Central memory CD8-positive, alpha-beta T cell (primary cell): ENCODE data around the gene OPCML.

Experiments used
- ATAC-seq: fragments of 150-1000 bp; cut with Tn5 transposase; replicated peaks from 2 replicates; pipeline ENCODE4 v1.10.0; 2022; ENCODE audit warnings: mild to moderate bottlenecking, moderate FRiP score, moderate number of reproducible peaks; ENCODE audit not compliant: poor library complexity, severe bottlenecking; ENCODE audit errors: extremely low read depth
- DNase-seq, 2 donors: peaks; one replicate each; pipeline ENCODE4 v3.0.0; 2021; ENCODE audit warnings: low spot score in 2 of 2
- H3K27ac Mint-ChIP-seq: one replicate; pipeline ENCODE4 v1.8.0; 2022; ENCODE audit warnings: low read depth, mild to moderate bottlenecking, moderate library complexity, mixed read lengths
- H3K27me3 Mint-ChIP-seq: one replicate; pipeline ENCODE4 v1.8.0; 2022; ENCODE audit warnings: mixed read lengths
- H3K36me3 Mint-ChIP-seq: one replicate; pipeline ENCODE4 v1.8.0; 2022; ENCODE audit warnings: mild to moderate bottlenecking, moderate library complexity, mixed read lengths; ENCODE audit not compliant: insufficient read depth
- H3K4me1 Mint-ChIP-seq: one replicate; pipeline ENCODE4 v1.8.0; 2022; ENCODE audit warnings: mixed read lengths
- H3K4me3 Mint-ChIP-seq: one replicate; pipeline ENCODE4 v1.8.0; 2022; ENCODE audit warnings: mild to moderate bottlenecking, moderate library complexity, mixed read lengths
- H3K9me3 Mint-ChIP-seq: one replicate; pipeline ENCODE4 v1.8.0; 2022; ENCODE audit warnings: mixed read lengths

OPCML gene

GRCh38 chr11:132681971-132682370, 850.3 kb downstream of the OPCML start:
- Mint-ChIP-seq H3K27ac (no peak overlapping the region), H3K36me3 (peaks cover 2% of the 10 kb centered on the region), H3K4me1 (no peaks in the 10 kb centered on the region), H3K27me3 (no peaks in the 10 kb centered on the region), H3K4me3 (no peak overlapping the region), H3K9me3 (peaks cover 6% of the 10 kb centered on the region)
- DNase-seq (no peak), ATAC-seq (no peak)

GRCh38 chr11:132680584-132680983, 851.7 kb downstream of the OPCML start:
- Mint-ChIP-seq H3K4me3 (no peak overlapping the region), H3K4me1 (no peaks in the 10 kb centered on the region), H3K36me3 (no peaks in the 10 kb centered on the region), H3K27ac (no peak overlapping the region), H3K27me3 (no peaks in the 10 kb centered on the region), H3K9me3 (peaks cover 6% of the 10 kb centered on the region)
- ATAC-seq = no peak
- DNase-seq = no peak

GRCh38 chr11:132674151-132674550, 858.1 kb downstream of the OPCML start:
- no peaks in the 10 kb centered on the region for H3K27me3 Mint-ChIP-seq
- no peak for DNase-seq
- no peak overlapping the region for H3K4me3 Mint-ChIP-seq
- no peaks in the 10 kb centered on the region for H3K4me1 Mint-ChIP-seq
- ATAC-seq = no peak
- H3K27ac Mint-ChIP-seq = no peak overlapping the region
- H3K9me3 Mint-ChIP-seq = peaks cover 6% of the 10 kb centered on the region
- no peaks in the 10 kb centered on the region for H3K36me3 Mint-ChIP-seq

GRCh38 chr11:132671851-132672370, 860.4 kb downstream of the OPCML start:
- H3K4me1 Mint-ChIP-seq = no peaks in the 10 kb centered on the region
- H3K36me3 Mint-ChIP-seq = no peaks in the 10 kb centered on the region
- H3K27me3 Mint-ChIP-seq = no peaks in the 10 kb centered on the region
- no peak overlapping the region for H3K4me3 Mint-ChIP-seq
- no peak overlapping the region for H3K27ac Mint-ChIP-seq
- DNase-seq (no peak), ATAC-seq (no peak)
- H3K9me3 Mint-ChIP-seq = peaks cover 6% of the 10 kb centered on the region

GRCh38 chr11:132670921-132671675, 861.2 kb downstream of the OPCML start:
- Mint-ChIP-seq H3K4me1 (no peaks in the 10 kb centered on the region), H3K27ac (no peak overlapping the region), H3K9me3 (peaks cover 8% of the 10 kb centered on the region), H3K27me3 (no peaks in the 10 kb centered on the region), H3K4me3 (no peak overlapping the region), H3K36me3 (no peaks in the 10 kb centered on the region)
- DNase-seq (no peak), ATAC-seq (no peak)

- Mint-ChIP-seq H3K27me3 (no peaks in the 10 kb centered on the region), H3K36me3 (no peaks in the 10 kb centered on the region), H3K9me3 (peaks cover 12% of the 10 kb centered on the region), H3K4me3 (no peak overlapping the region), H3K27ac (no peak overlapping the region), H3K4me1 (no peaks in the 10 kb centered on the region)
- DNase-seq = no peak
- no peak for ATAC-seq
These were observed 862.4 kb downstream of the OPCML start for GRCh38 chr11:132669949-132670348.

- ATAC-seq (no peak), DNase-seq (no peak)
- Mint-ChIP-seq H3K27me3 (no peaks in the 10 kb centered on the region), H3K4me1 (no peaks in the 10 kb centered on the region), H3K36me3 (no peaks in the 10 kb centered on the region), H3K27ac (no peak overlapping the region), H3K9me3 (peaks cover 17% of the 10 kb centered on the region), H3K4me3 (no peak overlapping the region)
These were observed 867.1 kb downstream of the OPCML start for GRCh38 chr11:132665205-132665604.

- no peak for DNase-seq
- Mint-ChIP-seq H3K27ac (no peak overlapping the region), H3K27me3 (no peaks in the 10 kb centered on the region), H3K4me3 (no peak overlapping the region), H3K9me3 (no peaks in the 10 kb centered on the region), H3K36me3 (no peaks in the 10 kb centered on the region), H3K4me1 (no peaks in the 10 kb centered on the region)
- ATAC-seq = no peak
These were observed 873.6 kb downstream of the OPCML start for GRCh38 chr11:132658696-132659095.

- Mint-ChIP-seq H3K4me1 (no peaks in the 10 kb centered on the region), H3K27me3 (no peaks in the 10 kb centered on the region), H3K4me3 (no peak overlapping the region), H3K9me3 (no peaks in the 10 kb centered on the region), H3K27ac (no peak overlapping the region), H3K36me3 (no peaks in the 10 kb centered on the region)
- no peak for ATAC-seq
- no peak for DNase-seq
These were observed 874.3 kb downstream of the OPCML start for GRCh38 chr11:132658004-132658403.

- H3K27me3 Mint-ChIP-seq = no peaks in the 10 kb centered on the region
- H3K27ac Mint-ChIP-seq = no peak overlapping the region
- no peaks in the 10 kb centered on the region for H3K4me1 Mint-ChIP-seq
- ATAC-seq (no peak), DNase-seq (no peak)
- H3K9me3 Mint-ChIP-seq = no peaks in the 10 kb centered on the region
- H3K36me3 Mint-ChIP-seq = peaks cover 2% of the 10 kb centered on the region
- no peak overlapping the region for H3K4me3 Mint-ChIP-seq
These were observed 877.0 kb downstream of the OPCML start for GRCh38 chr11:132655187-132655855.

- no peak overlapping the region for H3K27ac Mint-ChIP-seq
These were observed 879.1 kb downstream of the OPCML start for GRCh38 chr11:132653237-132653636.

GRCh38 chr11:132650969-132651720, 881.2 kb downstream of the OPCML start:
- Mint-ChIP-seq H3K36me3 (peaks cover 2% of the 10 kb centered on the region), H3K27ac (no peak overlapping the region), H3K4me3 (no peak overlapping the region), H3K27me3 (no peaks in the 10 kb centered on the region), H3K9me3 (peaks cover 6% of the 10 kb centered on the region), H3K4me1 (no peaks in the 10 kb centered on the region)
- no peak for ATAC-seq
- no peak for DNase-seq

More at GRCh38 chr11:132653237-132653636, 879.1 kb downstream of the OPCML start:
- H3K36me3 Mint-ChIP-seq = peaks cover 2% of the 10 kb centered on the region
- no peak for ATAC-seq
- H3K4me1 Mint-ChIP-seq = no peaks in the 10 kb centered on the region
- H3K27me3 Mint-ChIP-seq = no peaks in the 10 kb centered on the region
- H3K9me3 Mint-ChIP-seq = no peaks in the 10 kb centered on the region
- no peak for DNase-seq
- H3K4me3 Mint-ChIP-seq = no peak overlapping the region
